GM18867 (cell line): ENCODE results near the gene PRR20G.

Experiments used
- ATAC-seq: cut with Tn5 transposase; IDR thresholded peaks from one replicate; pipeline ENCODE4 v1.9.1; 2021; ENCODE audit warnings: mild to moderate bottlenecking, moderate library complexity; ENCODE audit not compliant: unreplicated experiment

PRR20G gene

GRCh38 chr3:127264794-127265514 lies 22.9 kb downstream of the PRR20G start:
- no peak for ATAC-seq

- no peak for ATAC-seq
Observed at GRCh38 chr3:127264292-127264691, 23.6 kb downstream of the PRR20G start.

GRCh38 chr3:127263586-127264231 lies 24.1 kb downstream of the PRR20G start:
- no peak for ATAC-seq

- ATAC-seq, result no peak
Observed at GRCh38 chr3:127263037-127263436, 24.8 kb downstream of the PRR20G start.

- ATAC-seq, result no peak
Observed at GRCh38 chr3:127262533-127262932, 25.3 kb downstream of the PRR20G start.

- no peak for ATAC-seq
Observed at GRCh38 chr3:127261925-127262324, 25.9 kb downstream of the PRR20G start.

- no peak for ATAC-seq
Observed at GRCh38 chr3:127260826-127261555, 26.9 kb downstream of the PRR20G start.

GRCh38 chr3:127260416-127260815 lies 27.4 kb downstream of the PRR20G start:
- no peak for ATAC-seq

GRCh38 chr3:127259882-127260281 lies 28.0 kb downstream of the PRR20G start:
- ATAC-seq, result no peak

- no peak for ATAC-seq
Observed at GRCh38 chr3:127258733-127259132, 29.1 kb downstream of the PRR20G start.

GRCh38 chr3:127257351-127257750 lies 30.5 kb downstream of the PRR20G start:
- no peak for ATAC-seq

- ATAC-seq, result no peak
Observed at GRCh38 chr3:127256733-127257271, 31.0 kb downstream of the PRR20G start.

GRCh38 chr3:127256138-127256537 lies 31.7 kb downstream of the PRR20G start:
- no peak for ATAC-seq

GRCh38 chr3:127255516-127255915 lies 32.3 kb downstream of the PRR20G start:
- ATAC-seq, result no peak

GRCh38 chr3:127254730-127255129 lies 33.1 kb downstream of the PRR20G start:
- ATAC-seq, result no peak

- ATAC-seq, result no peak
Observed at GRCh38 chr3:127254033-127254644, 33.7 kb downstream of the PRR20G start.

GRCh38 chr3:127253491-127253890 lies 34.4 kb downstream of the PRR20G start:
- ATAC-seq, result no peak

- ATAC-seq, result no peak
Observed at GRCh38 chr3:127252446-127252845, 35.4 kb downstream of the PRR20G start.

- ATAC-seq, result no peak
Observed at GRCh38 chr3:127250032-127250431, 37.8 kb downstream of the PRR20G start.

GRCh38 chr3:127247292-127247691 lies 40.6 kb downstream of the PRR20G start:
- no peak for ATAC-seq

GRCh38 chr3:127238602-127239001 lies 49.2 kb downstream of the PRR20G start:
- ATAC-seq, result no peak
